H1 (cell line): Measurements from ENCODE around the gene RBP7.

Experiments
- CTCF ChIP-seq, 3 experiments: IDR thresholded peaks; 1 replicate in 2 of 3; 2 replicates in 1 of 3; pipeline versions ENCODE4 v1.5.1 to v1.6.1; 2011; ENCODE audit warnings: low read length in 3 of 3, mild to moderate bottlenecking in 3 of 3, inconsistent platforms in 2 of 3, low read depth in 1 of 3, moderate library complexity in 1 of 3; ENCODE audit not compliant: insufficient read depth in 1 of 3; ENCODE audit errors: control extremely low read depth in 1 of 3
- GABPA ChIP-seq: IDR thresholded peaks from 2 replicates; pipeline ENCODE4 v1.6.1; 2011; ENCODE audit warnings: mild to moderate bottlenecking, low read length, moderate library complexity, borderline replicate concordance; ENCODE audit not compliant: insufficient read depth
- MAX ChIP-seq: IDR thresholded peaks from 2 replicates; pipeline ENCODE4 v1.6.1; 2012; ENCODE audit warnings: inconsistent platforms
- NANOG ChIP-seq: IDR thresholded peaks from 2 replicates; pipeline ENCODE4 v1.6.1; 2011; ENCODE audit warnings: low read length, low read depth, mild to moderate bottlenecking, inconsistent platforms; ENCODE audit not compliant: insufficient read depth, poor library complexity, severe bottlenecking
- NRF1 ChIP-seq: IDR thresholded peaks from 2 replicates; pipeline ENCODE4 v1.6.1; 2011; ENCODE audit warnings: mild to moderate bottlenecking, low read depth, low read length, improper control_type of control experiment
- POLR2A ChIP-seq, 2 experiments: IDR thresholded peaks; 1 replicate in 1 of 2; 2 replicates in 1 of 2; pipeline ENCODE4 v1.6.1; 2011; ENCODE audit warnings: low read depth in 2 of 2, low read length in 2 of 2, mild to moderate bottlenecking in 2 of 2; ENCODE audit errors: control extremely low read depth in 1 of 2
- RBBP5 ChIP-seq: IDR thresholded peaks from 2 replicates; pipeline ENCODE4 v1.7.1; 2012; ENCODE audit warnings: low read depth, mild to moderate bottlenecking, inconsistent platforms, low read length, moderate library complexity, borderline replicate concordance
- TAF1 ChIP-seq: IDR thresholded peaks from 2 replicates; pipeline ENCODE4 v1.6.1; 2011; ENCODE audit warnings: mild to moderate bottlenecking, low read depth, low read length
- USF2 ChIP-seq: IDR thresholded peaks from 2 replicates; pipeline ENCODE4 v1.6.1; 2011; ENCODE audit warnings: low read length, improper control_type of control experiment

GRCh38 chr1:10045480-10046355, 48.7 kb downstream of the RBP7 start:
- TF ChIP-seq CTCF (IDR thresholded peaks at IDR 0.05; ENCODE audit: control extremely low read depth in 1 of 3, insufficient read depth in 1 of 3, low read depth in 1 of 3, low read length in 3 of 3) (no peak), TAF1 (no peak), RBBP5 (no peak), MAX (no peak), POLR2A (IDR thresholded peaks at IDR 0.05; ENCODE audit: control extremely low read depth in 1 of 2, low read depth in 2 of 2, low read length in 2 of 2) (no peak), USF2 (no peak), NRF1 (no peak), GABPA (no peak), NANOG (no peak)
